HepG2 (cell line): ENCODE results near the gene TP53AIP1. TPM values are rescaled to one million over a fixed set of nuclear protein-coding genes. Genes with fewer than 3 reads are reported as not detected.

Experiments used
- ATAC-seq: fragments of 200-7000 bp; cut with Tn5 transposase; 3 replicates; pipeline ENCODE4 v1.9.1; 2020; ENCODE audit warnings: mild to moderate bottlenecking, moderate library complexity
- BruUV-seq: library from RNA; stranded (reverse); fragments of 400-500 nt; replicated peaks from 2 replicates; lab custom pipeline; 2021; lab: Mats Ljungman, UMichigan
- CTCF ChIA-PET: fragments of 300-600 bp; formaldehyde crosslinking; extraction: SDS; loops from one replicate; lab custom pipeline; 2021; ENCODE audit warnings: low total read pairs, inconsistent platforms, low intra/inter-chr PET ratio; lab: Yijun Ruan, JAX
- POLR2A ChIA-PET: fragments of 350-600 bp; sonication (Branson Sonifier 250); formaldehyde crosslinking; loops from one replicate; lab custom pipeline; 2020; ENCODE audit warnings: antibody characterized with exemption, inconsistent platforms; lab: Yijun Ruan, JAX
- DNase-seq: peaks from one replicate; pipeline ENCODE4 v3.0.0-alpha.2; 2015; ENCODE audit warnings: low spot score
- FAIRE-seq: peaks from 3 replicates; lab custom pipeline; 2011; peaks lifted over from hg19 to GRCh38; lab: Jason Lieb, UNC
- H2AFZ ChIP-seq: one replicate; pipeline ENCODE4 v1.6.1; 2011; ENCODE audit warnings: low read length, inconsistent platforms
- H3K27ac ChIP-seq: fragments of 300-600 bp; 3 replicates; pipeline ENCODE4 v1.8.0; 2011; ENCODE audit warnings: mixed run types, mild to moderate bottlenecking, mixed read lengths, low read length, inconsistent platforms; ENCODE audit not compliant: insufficient read depth; ENCODE audit errors: extremely low read length
- H3K27me3 ChIP-seq, 2 experiments: fragments of 200-600 bp in 1 of 2; 2 replicates in 1 of 2; 3 replicates in 1 of 2; pipeline versions ENCODE4 v1.6.0 to v1.8.0; 2011; ENCODE audit warnings: low read length in 2 of 2, mild to moderate bottlenecking in 2 of 2, moderate library complexity in 2 of 2, inconsistent platforms in 1 of 2; ENCODE audit not compliant: insufficient read depth in 2 of 2, control insufficient read depth in 1 of 2
- H3K36me3 ChIP-seq, 2 experiments: fragments of 200-600 bp in 1 of 2; replicated peaks in 1 of 2; 2 replicates in 1 of 2; 3 replicates in 1 of 2; pipeline versions ENCODE4 v1.5.1 to v1.8.0; 2011; ENCODE audit warnings: low read length in 2 of 2, inconsistent platforms in 1 of 2; ENCODE audit not compliant: insufficient read depth in 2 of 2, control insufficient read depth in 1 of 2
- H3K4me1 ChIP-seq: 2 replicates; pipeline ENCODE4 v1.5.1; 2012; ENCODE audit warnings: low read length, inconsistent platforms; ENCODE audit not compliant: insufficient read depth
- H3K4me2 ChIP-seq: 2 replicates; pipeline ENCODE4 v1.6.0; 2011; ENCODE audit warnings: low read depth, low read length, inconsistent platforms
- H3K4me3 ChIP-seq, 3 experiments: fragments of 200-600 bp in 1 of 3; sonication (generic), shearing (Covaris generic) in 1 of 3; replicated peaks in 1 of 3; 2 replicates each; pipeline ENCODE4 v1.5.1; 2011 to 2016; ENCODE audit warnings: low read length in 3 of 3, inconsistent platforms in 2 of 3, low read depth in 2 of 3, mild to moderate bottlenecking in 2 of 3, control low read depth in 1 of 3, mixed read lengths in 1 of 3; ENCODE audit not compliant: insufficient read depth in 1 of 3
- H3K79me2 ChIP-seq: one replicate; pipeline ENCODE4 v1.6.1; 2011; ENCODE audit warnings: low read length, inconsistent platforms; ENCODE audit not compliant: insufficient read depth
- H3K9ac ChIP-seq: 2 replicates; pipeline ENCODE4 v1.6.0; 2011; ENCODE audit warnings: mild to moderate bottlenecking, low read depth, low read length, inconsistent platforms; ENCODE audit not compliant: insufficient read depth
- H3K9me3 ChIP-seq: 2 replicates; pipeline ENCODE4 v1.5.1; 2012; ENCODE audit warnings: mild to moderate bottlenecking, low read length
- H4K20me1 ChIP-seq: 2 replicates; pipeline ENCODE4 v1.6.0; 2011; ENCODE audit warnings: inconsistent platforms, mild to moderate bottlenecking, low read length, moderate library complexity; ENCODE audit not compliant: insufficient read depth
- HMG20A ChIP-seq: IDR thresholded peaks from 2 replicates; pipeline ENCODE4 v1.6.1; 2016; ENCODE audit warnings: borderline replicate concordance
- HOXA5 ChIP-seq: sonication (generic); formaldehyde crosslinking; IDR thresholded peaks from 2 replicates; pipeline ENCODE4 v1.4.0; 2020; ENCODE audit warnings: missing genetic modification reagents
- JUND ChIP-seq: sonication (generic); formaldehyde crosslinking; IDR thresholded peaks from 2 replicates; pipeline ENCODE4 v1.8.0; 2022; ENCODE audit warnings: mild to moderate bottlenecking, missing genetic modification reagents
- PRPF4 ChIP-seq: fragments of 200-400 bp; formaldehyde crosslinking; IDR thresholded peaks from 2 replicates; pipeline ENCODE4 v1.6.1; 2016; ENCODE audit warnings: low read length, low read depth; ENCODE audit not compliant: poor library complexity, severe bottlenecking
- REL ChIP-seq: sonication (generic); formaldehyde crosslinking; conservative IDR thresholded peaks from 2 replicates; pipeline ENCODE4 v1.8.0; 2022; ENCODE audit warnings: mild to moderate bottlenecking, missing genetic modification reagents, moderate library complexity
- WIZ ChIP-seq: sonication (generic); formaldehyde crosslinking; IDR thresholded peaks from 2 replicates; pipeline ENCODE4 v1.5.1; 2020; ENCODE audit warnings: mild to moderate bottlenecking, missing genetic modification reagents
- ZNF124 ChIP-seq: sonication (generic); formaldehyde crosslinking; IDR thresholded peaks from 2 replicates; pipeline ENCODE4 v1.4.0; 2020; ENCODE audit warnings: missing genetic modification reagents
- ZNF557 ChIP-seq: sonication (generic); formaldehyde crosslinking; IDR thresholded peaks from 2 replicates; pipeline ENCODE4 v1.4.0; 2020; ENCODE audit warnings: missing genetic modification reagents
- ZNF687 ChIP-seq: sonication (generic); formaldehyde crosslinking; IDR thresholded peaks from 2 replicates; pipeline ENCODE4 v1.5.1; 2020; ENCODE audit warnings: mild to moderate bottlenecking, missing genetic modification reagents, moderate library complexity
- ZNF720 ChIP-seq: sonication (generic); formaldehyde crosslinking; IDR thresholded peaks from 2 replicates; pipeline ENCODE4 v1.4.0; 2020; ENCODE audit warnings: missing genetic modification reagents
- ZNF761 ChIP-seq: sonication (generic); formaldehyde crosslinking; conservative IDR thresholded peaks from 2 replicates; pipeline ENCODE4 v1.4.0; 2020; ENCODE audit warnings: mild to moderate bottlenecking, missing genetic modification reagents
- WGBS: methylation state at CpG from one replicate; pipeline ENCODE4 v1.1.6; 2017; ENCODE audit warnings: low lambda C conversion rate; 5-methylcytosine and 5-hydroxymethylcytosine counted together
- in situ Hi-C: cut with HindIII; loops from 2 replicates; pipeline ENCODE4 v1.10.0; 2017; ENCODE audit warnings: low pct_unique_long_range_greater_than_20kb; ENCODE audit not compliant: extremely low pct_ligation_motif_present
- intact Hi-C: fragments of 100-400 bp; cut with micrococcal nuclease; formaldehyde crosslinking; loops from one replicate; pipeline ENCODE4 v1.10.0; 2022; ENCODE audit not compliant: unreplicated experiment
- polyA plus RNA-seq, 8 experiments: library from polyadenylated mRNA; depleted of rRNA in 3 of 8; stranded (reverse) in 7 of 8; unstranded in 1 of 8; fragments of >200 nt; fragmentation: Illumina TruSeq in 4 of 8; extraction: Trizol in 4 of 8; gene quantifications; 2 replicates each; pipeline versions ENCODE4 v1.2.1 to v1.2.3, GENCODE V29; 2011 to 2016; ENCODE audit warnings: low read depth in 4 of 8, missing spikeins in 1 of 8, mixed read lengths in 1 of 8; ENCODE audit not compliant: insufficient read depth in 1 of 8
- total RNA-seq, 5 experiments: library from RNA; depleted of rRNA; stranded (reverse); fragments of >200 nt; fragmentation: Illumina TruSeq; extraction: Trizol; gene quantifications; 2 replicates each; pipeline ENCODE4 v1.2.3, GENCODE V29; 2016; ENCODE audit warnings: low read depth in 1 of 5

Gene TP53AIP1
- total and polyA plus RNA-seq, 2 of the 13 experiments (the other 11 are each of a cell fraction or from before 2014, with no cell fraction given) = 0.11 TPM; not detected in 1

- Histone ChIP-seq H3K36me3 (no peaks in the 10 kb centered on the region), H2AFZ (no peak overlapping the region), H3K4me2 (no peak overlapping the region), H3K4me1 (no peaks in the 10 kb centered on the region), H3K27ac (no peak overlapping the region), H3K27me3 (peaks cover 14 to 72% of the 10 kb centered on the region in 2 experiments; a peak in 3 of 5 replicates), H4K20me1 (no peaks in the 10 kb centered on the region), H3K9ac (no peak overlapping the region), H3K4me3 (no peak overlapping the region), H3K9me3 (no peaks in the 10 kb centered on the region), H3K79me2 (no peaks in the 10 kb centered on the region)
- POLR2A ChIA-PET = no interaction called here
- no peak for TF ChIP-seq ZNF687 (CRISPR knock-in tag)
- TF ChIP-seq WIZ (CRISPR knock-in tag) = no peak
- TF ChIP-seq REL = no peak
- TF ChIP-seq HMG20A (CRISPR knock-in tag) = no peak
- TF ChIP-seq ZNF720 (CRISPR knock-in tag) = no peak
- TF ChIP-seq ZNF124 (CRISPR knock-in tag) = no peak
- no peak for TF ChIP-seq ZNF761 (CRISPR knock-in tag)
- TF ChIP-seq PRPF4 = no peak
- no peak for TF ChIP-seq ZNF557 (CRISPR knock-in tag)
- TF ChIP-seq HOXA5 (CRISPR knock-in tag) = no peak
- TF ChIP-seq JUND = no peak
- DNase-seq (no peak), FAIRE-seq (no peak), ATAC-seq (no peak)
- intact Hi-C loops = no loop called here
- in situ Hi-C loops = no loop called here
- 42% methylated on average over 8 of the region's 8 CpGs for WGBS
- BruUV-seq = no TSS peak
- CTCF ChIA-PET = no interaction called here
Observed at GRCh38 chr11:128941110-128941509, 1.6 kb downstream of the TP53AIP1 start.
